Activated CD4-positive, alpha-beta T cell treated with anti-CD3 and anti-CD28 coated beads, Interleukin-2, amount 10 ng/mL, durations not matched to agents 24 days and 14 days (primary cell): Measurements from ENCODE around the gene LIN9. TPM values are rescaled to one million over a fixed set of nuclear protein-coding genes. Genes with fewer than 3 reads are reported as not detected.

Experiments used
- DNase-seq: peaks from one replicate; pipeline ENCODE4 v3.0.0; 2022
- H3K27ac Mint-ChIP-seq: one replicate; pipeline ENCODE4 v1.8.0; 2022; ENCODE audit warnings: mild to moderate bottlenecking, mixed read lengths
- H3K27me3 Mint-ChIP-seq: one replicate; pipeline ENCODE4 v1.8.0; 2022; ENCODE audit warnings: mixed read lengths
- H3K36me3 Mint-ChIP-seq: one replicate; pipeline ENCODE4 v1.8.0; 2022; ENCODE audit warnings: low read depth, mild to moderate bottlenecking, mixed read lengths
- H3K4me1 Mint-ChIP-seq: one replicate; pipeline ENCODE4 v1.8.0; 2021; ENCODE audit warnings: mixed read lengths
- H3K4me3 Mint-ChIP-seq: one replicate; pipeline ENCODE4 v1.8.0; 2022; ENCODE audit warnings: mild to moderate bottlenecking, moderate library complexity, mixed read lengths
- H3K9me3 Mint-ChIP-seq: one replicate; pipeline ENCODE4 v1.8.0; 2021; ENCODE audit warnings: mixed read lengths
- intact Hi-C: fragments of 100-400 bp; cut with micrococcal nuclease; formaldehyde crosslinking; loops from one replicate; pipeline ENCODE4 v1.15.1; 2023
- total RNA-seq: library from RNA; stranded (reverse); gene quantifications from 2 replicates; pipeline ENCODE4 v1.2.3, GENCODE V29; 2022

Gene LIN9
- total RNA-seq, 1 donor from 2014 or later, result 10.5 TPM

GRCh38 chr1:226233806-226234205 lies 75.2 kb downstream of the LIN9 start:
- no peak for DNase-seq
- intact Hi-C loops, result no loop called here
- Mint-ChIP-seq H3K36me3 (peaks cover 20% of the 10 kb centered on the region), H3K27ac (no peak overlapping the region), H3K9me3 (no peaks in the 10 kb centered on the region), H3K27me3 (no peaks in the 10 kb centered on the region), H3K4me3 (no peak overlapping the region), H3K4me1 (peaks cover 2% of the 10 kb centered on the region)

GRCh38 chr1:226233293-226233692 lies 75.7 kb downstream of the LIN9 start:
- intact Hi-C loops, result no loop called here
- no peak overlapping the region for H3K4me3 Mint-ChIP-seq
- H3K9me3 Mint-ChIP-seq, result no peaks in the 10 kb centered on the region
- H3K27ac Mint-ChIP-seq, result no peak overlapping the region
- H3K36me3 Mint-ChIP-seq, result peaks cover 19% of the 10 kb centered on the region
- no peaks in the 10 kb centered on the region for H3K27me3 Mint-ChIP-seq
- H3K4me1 Mint-ChIP-seq, result peaks cover 2% of the 10 kb centered on the region
- DNase-seq, result no peak

- intact Hi-C loops, result no loop called here
- H3K36me3 Mint-ChIP-seq, result peaks cover 5% of the 10 kb centered on the region
- no peak overlapping the region for H3K27ac Mint-ChIP-seq
- H3K4me3 Mint-ChIP-seq, result no peak overlapping the region
- H3K27me3 Mint-ChIP-seq, result peaks cover 19% of the 10 kb centered on the region
- H3K9me3 Mint-ChIP-seq, result no peaks in the 10 kb centered on the region
- peaks cover 5% of the 10 kb centered on the region for H3K4me1 Mint-ChIP-seq
- no peak for DNase-seq
These were observed 82.4 kb downstream of the LIN9 start for GRCh38 chr1:226226601-226227000.

- DNase-seq, result peak; percentile 77
- peaks cover 28% of the 10 kb centered on the region for H3K27me3 Mint-ChIP-seq
- H3K4me3 Mint-ChIP-seq, result peak overlapping the region; percentile 81
- H3K4me1 Mint-ChIP-seq, result peaks cover 5% of the 10 kb centered on the region
- H3K36me3 Mint-ChIP-seq, result peaks cover 2% of the 10 kb centered on the region
- intact Hi-C loops, result no loop called here
- H3K27ac Mint-ChIP-seq, result no peak overlapping the region
- no peaks in the 10 kb centered on the region for H3K9me3 Mint-ChIP-seq
These were observed 85.1 kb downstream of the LIN9 start for GRCh38 chr1:226223786-226224244.

GRCh38 chr1:226223157-226223785 lies 85.7 kb downstream of the LIN9 start, which contains the start of gene MIXL1:
MIXL1 (plus strand) TSS chr1:226223664; CDS start chr1:226223682, 18 bp downstream.
- peak; percentile 61 for DNase-seq
- Mint-ChIP-seq H3K9me3 (no peaks in the 10 kb centered on the region), H3K4me3 (peak within 1 kb of the TSS; percentile 81), H3K27ac (no peak within 1 kb of the TSS), H3K36me3 (peaks cover 2% of the 10 kb centered on the region), H3K27me3 (peaks cover 28% of the 10 kb centered on the region), H3K4me1 (peaks cover 5% of the 10 kb centered on the region)
- intact Hi-C loops, result no loop called here

- no peak for DNase-seq
- Mint-ChIP-seq H3K27ac (no peak overlapping the region), H3K9me3 (no peaks in the 10 kb centered on the region), H3K4me1 (peaks cover 5% of the 10 kb centered on the region), H3K4me3 (peak overlapping the region; percentile 53), H3K27me3 (peaks cover 29% of the 10 kb centered on the region), H3K36me3 (peaks cover 2% of the 10 kb centered on the region)
- intact Hi-C loops, result no loop called here
These were observed 86.3 kb downstream of the LIN9 start for GRCh38 chr1:226222686-226223085.

- Mint-ChIP-seq H3K9me3 (no peaks in the 10 kb centered on the region), H3K27ac (no peak overlapping the region), H3K4me1 (peaks cover 5% of the 10 kb centered on the region), H3K36me3 (no peaks in the 10 kb centered on the region), H3K27me3 (peaks cover 31% of the 10 kb centered on the region), H3K4me3 (no peak overlapping the region)
- no peak for DNase-seq
- intact Hi-C loops, result no loop called here
These were observed 88.3 kb downstream of the LIN9 start for GRCh38 chr1:226220473-226221189.

- Mint-ChIP-seq H3K4me1 (no peaks in the 10 kb centered on the region), H3K27me3 (peaks cover 17% of the 10 kb centered on the region), H3K4me3 (no peak overlapping the region), H3K27ac (no peak overlapping the region), H3K9me3 (no peaks in the 10 kb centered on the region), H3K36me3 (no peaks in the 10 kb centered on the region)
- no peak for DNase-seq
- intact Hi-C loops, result no loop called here
These were observed 91.7 kb downstream of the LIN9 start for GRCh38 chr1:226217273-226217672.

GRCh38 chr1:226216056-226216455 lies 92.9 kb downstream of the LIN9 start:
- no peak overlapping the region for H3K27ac Mint-ChIP-seq
- H3K27me3 Mint-ChIP-seq, result peaks cover 9% of the 10 kb centered on the region
- H3K9me3 Mint-ChIP-seq, result no peaks in the 10 kb centered on the region
- no peak overlapping the region for H3K4me3 Mint-ChIP-seq
- intact Hi-C loops, result no loop called here
- H3K4me1 Mint-ChIP-seq, result no peaks in the 10 kb centered on the region
- DNase-seq, result no peak
- H3K36me3 Mint-ChIP-seq, result no peaks in the 10 kb centered on the region

- no peak overlapping the region for H3K4me3 Mint-ChIP-seq
- H3K36me3 Mint-ChIP-seq, result no peaks in the 10 kb centered on the region
- intact Hi-C loops, result no loop called here
- H3K27me3 Mint-ChIP-seq, result peaks cover 9% of the 10 kb centered on the region
- no peaks in the 10 kb centered on the region for H3K9me3 Mint-ChIP-seq
- H3K4me1 Mint-ChIP-seq, result no peaks in the 10 kb centered on the region
- no peak overlapping the region for H3K27ac Mint-ChIP-seq
- DNase-seq, result no peak
These were observed 93.7 kb downstream of the LIN9 start for GRCh38 chr1:226215239-226215638.

- no peaks in the 10 kb centered on the region for H3K9me3 Mint-ChIP-seq
- H3K36me3 Mint-ChIP-seq, result no peaks in the 10 kb centered on the region
- no peak for DNase-seq
- H3K4me3 Mint-ChIP-seq, result no peak overlapping the region
- H3K27me3 Mint-ChIP-seq, result peaks cover under 1% of the 10 kb centered on the region
- no peak overlapping the region for H3K27ac Mint-ChIP-seq
- intact Hi-C loops, result no loop called here
- no peaks in the 10 kb centered on the region for H3K4me1 Mint-ChIP-seq
These were observed 96.4 kb downstream of the LIN9 start for GRCh38 chr1:226212545-226212944.

- no peaks in the 10 kb centered on the region for H3K4me1 Mint-ChIP-seq
- H3K27me3 Mint-ChIP-seq, result no peaks in the 10 kb centered on the region
- intact Hi-C loops, result no loop called here
- H3K36me3 Mint-ChIP-seq, result no peaks in the 10 kb centered on the region
- H3K4me3 Mint-ChIP-seq, result no peak overlapping the region
- no peaks in the 10 kb centered on the region for H3K9me3 Mint-ChIP-seq
- DNase-seq, result no peak
- no peak overlapping the region for H3K27ac Mint-ChIP-seq
These were observed 97.7 kb downstream of the LIN9 start for GRCh38 chr1:226211181-226211821.

GRCh38 chr1:226210571-226211176 lies 98.3 kb downstream of the LIN9 start:
- Mint-ChIP-seq H3K4me1 (no peaks in the 10 kb centered on the region), H3K27ac (no peak overlapping the region), H3K4me3 (no peak overlapping the region), H3K9me3 (no peaks in the 10 kb centered on the region), H3K27me3 (no peaks in the 10 kb centered on the region), H3K36me3 (no peaks in the 10 kb centered on the region)
- no peak for DNase-seq
- intact Hi-C loops, result no loop called here
